ENCODE results near the gene ADAD2. TPM values are rescaled to one million over a fixed set of nuclear protein-coding genes. Genes with fewer than 3 reads are reported as not detected.
"Not testable (repeated sequence)": the region's sequence is repeated elsewhere in the genome, so short reads cannot be mapped to it uniquely, and the experiment has no call there.

The ADAD2 gene
- polyA plus RNA-seq, 2 donors: 3.6 to 11.5 TPM

- no peak overlapping the region for H3K27ac ChIP-seq (ENCODE audit: low read depth in 2 of 2, low read length in 1 of 2)
- 70 to 74% methylated on average over 34 of the region's 34 CpGs for WGBS, 2 donors
- H3K9me3 ChIP-seq (ENCODE audit: control insufficient read depth in 2 of 2, insufficient read depth in 1 of 2, low read depth in 1 of 2, low read length in 1 of 2): peaks cover 0 to 2% of the 10 kb centered on the region in 2 donors
- H3K36me3 ChIP-seq (ENCODE audit: control insufficient read depth in 2 of 2, insufficient read depth in 2 of 2, low read length in 1 of 2): peaks cover 0 to 14% of the 10 kb centered on the region in 2 donors
- no peaks in the 10 kb centered on the region for H3K27me3 ChIP-seq (ENCODE audit: control insufficient read depth in 1 of 2, insufficient read depth in 2 of 2, low read length in 2 of 2)
- peaks cover 7 to 32% of the 10 kb centered on the region in 2 donors for H3K4me1 ChIP-seq (ENCODE audit: control insufficient read depth in 2 of 2, insufficient read depth in 2 of 2, low read length in 1 of 2)
- no peak overlapping the region for H3K4me3 ChIP-seq (ENCODE audit: low read depth in 1 of 2, low read length in 2 of 2)
Observed at GRCh38 chr16:84194470-84195200, 3.7 kb downstream of the ADAD2 start.

- Histone ChIP-seq H3K27ac (ENCODE audit: low read depth in 2 of 2, low read length in 1 of 2) (peak overlapping the region in 1 of 2 donors; percentile 92), H3K4me3 (ENCODE audit: low read depth in 1 of 2, low read length in 2 of 2) (peak overlapping the region; percentile 44 to 60), H3K27me3 (ENCODE audit: control insufficient read depth in 1 of 2, insufficient read depth in 2 of 2, low read length in 2 of 2) (no peaks in the 10 kb centered on the region), H3K4me1 (ENCODE audit: control insufficient read depth in 2 of 2, insufficient read depth in 2 of 2, low read length in 1 of 2) (peaks cover 7 to 36% of the 10 kb centered on the region in 2 donors), H3K9me3 (ENCODE audit: control insufficient read depth in 2 of 2, insufficient read depth in 1 of 2, low read depth in 1 of 2, low read length in 1 of 2) (peaks cover 0 to 2% of the 10 kb centered on the region in 2 donors), H3K36me3 (ENCODE audit: control insufficient read depth in 2 of 2, insufficient read depth in 2 of 2, low read length in 1 of 2) (peaks cover 0 to 14% of the 10 kb centered on the region in 2 donors)
- WGBS, 2 donors: 64 to 69% methylated on average over 37 to 38 of the region's 38 CpGs
Observed at GRCh38 chr16:84195201-84196093, 4.5 kb downstream of the ADAD2 start.

GRCh38 chr16:84196101-84196500 lies 5.1 kb downstream of the ADAD2 start:
- H3K27me3 ChIP-seq (ENCODE audit: control insufficient read depth in 1 of 2, insufficient read depth in 2 of 2, low read length in 2 of 2): no peaks in the 10 kb centered on the region
- 53 to 54% methylated on average over 16 of the region's 16 CpGs for WGBS, 2 donors
- peak overlapping the region; percentile 44 to 60 for H3K4me3 ChIP-seq (ENCODE audit: low read depth in 1 of 2, low read length in 2 of 2)
- H3K9me3 ChIP-seq (ENCODE audit: control insufficient read depth in 2 of 2, insufficient read depth in 1 of 2, low read depth in 1 of 2, low read length in 1 of 2): no peaks in the 10 kb centered on the region
- peaks cover 0 to 10% of the 10 kb centered on the region in 2 donors for H3K36me3 ChIP-seq (ENCODE audit: control insufficient read depth in 2 of 2, insufficient read depth in 2 of 2, low read length in 1 of 2)
- H3K27ac ChIP-seq (ENCODE audit: low read depth in 2 of 2, low read length in 1 of 2): peak overlapping the region; percentile 92 to 96
- H3K4me1 ChIP-seq (ENCODE audit: control insufficient read depth in 2 of 2, insufficient read depth in 2 of 2, low read length in 1 of 2): peaks cover 7 to 36% of the 10 kb centered on the region in 2 donors

- no peaks in the 10 kb centered on the region for H3K27me3 ChIP-seq (ENCODE audit: control insufficient read depth in 1 of 2, insufficient read depth in 2 of 2, low read length in 2 of 2)
- H3K4me3 ChIP-seq (ENCODE audit: low read depth in 1 of 2, low read length in 2 of 2): peak overlapping the region; percentile 44 to 60
- WGBS, 2 donors: 38 to 53% methylated on average over 16 of the region's 16 CpGs
- peaks cover 7 to 36% of the 10 kb centered on the region in 2 donors for H3K4me1 ChIP-seq (ENCODE audit: control insufficient read depth in 2 of 2, insufficient read depth in 2 of 2, low read length in 1 of 2)
- no peaks in the 10 kb centered on the region for H3K9me3 ChIP-seq (ENCODE audit: control insufficient read depth in 2 of 2, insufficient read depth in 1 of 2, low read depth in 1 of 2, low read length in 1 of 2)
- H3K27ac ChIP-seq (ENCODE audit: low read depth in 2 of 2, low read length in 1 of 2): peak overlapping the region; percentile 92 to 96
- H3K36me3 ChIP-seq (ENCODE audit: control insufficient read depth in 2 of 2, insufficient read depth in 2 of 2, low read length in 1 of 2): peaks cover 0 to 10% of the 10 kb centered on the region in 2 donors
Observed at GRCh38 chr16:84196727-84197394, 5.9 kb downstream of the ADAD2 start.

GRCh38 chr16:84197466-84198128 lies 6.6 kb downstream of the ADAD2 start:
- no peaks in the 10 kb centered on the region for H3K9me3 ChIP-seq (ENCODE audit: control insufficient read depth in 2 of 2, insufficient read depth in 1 of 2, low read depth in 1 of 2, low read length in 1 of 2)
- H3K4me3 ChIP-seq (ENCODE audit: low read depth in 1 of 2, low read length in 2 of 2): no peak overlapping the region
- 83 to 84% methylated on average over 14 of the region's 14 CpGs for WGBS, 2 donors
- peaks cover 7 to 36% of the 10 kb centered on the region in 2 donors for H3K4me1 ChIP-seq (ENCODE audit: control insufficient read depth in 2 of 2, insufficient read depth in 2 of 2, low read length in 1 of 2)
- no peaks in the 10 kb centered on the region for H3K27me3 ChIP-seq (ENCODE audit: control insufficient read depth in 1 of 2, insufficient read depth in 2 of 2, low read length in 2 of 2)
- peak overlapping the region; percentile 92 to 96 for H3K27ac ChIP-seq (ENCODE audit: low read depth in 2 of 2, low read length in 1 of 2)
- peaks cover 0 to 10% of the 10 kb centered on the region in 2 donors for H3K36me3 ChIP-seq (ENCODE audit: control insufficient read depth in 2 of 2, insufficient read depth in 2 of 2, low read length in 1 of 2)

- no peak overlapping the region for H3K4me3 ChIP-seq (ENCODE audit: low read depth in 1 of 2, low read length in 2 of 2)
- 33 to 63% methylated on average over 10 of the region's 10 CpGs for WGBS, 2 donors
- peaks cover 7 to 36% of the 10 kb centered on the region in 2 donors for H3K4me1 ChIP-seq (ENCODE audit: control insufficient read depth in 2 of 2, insufficient read depth in 2 of 2, low read length in 1 of 2)
- no peaks in the 10 kb centered on the region for H3K9me3 ChIP-seq (ENCODE audit: control insufficient read depth in 2 of 2, insufficient read depth in 1 of 2, low read depth in 1 of 2, low read length in 1 of 2)
- no peaks in the 10 kb centered on the region for H3K27me3 ChIP-seq (ENCODE audit: control insufficient read depth in 1 of 2, insufficient read depth in 2 of 2, low read length in 2 of 2)
- peaks cover 0 to 10% of the 10 kb centered on the region in 2 donors for H3K36me3 ChIP-seq (ENCODE audit: control insufficient read depth in 2 of 2, insufficient read depth in 2 of 2, low read length in 1 of 2)
- H3K27ac ChIP-seq (ENCODE audit: low read depth in 2 of 2, low read length in 1 of 2): peak overlapping the region; percentile 83 to 92
Observed at GRCh38 chr16:84198401-84198800, 7.4 kb downstream of the ADAD2 start.

- WGBS, 2 donors: 47 to 59% methylated on average over 13 of the region's 13 CpGs
- Histone ChIP-seq H3K27me3 (ENCODE audit: control insufficient read depth in 1 of 2, insufficient read depth in 2 of 2, low read length in 2 of 2) (no peaks in the 10 kb centered on the region), H3K27ac (ENCODE audit: low read depth in 2 of 2, low read length in 1 of 2) (peak overlapping the region; percentile 83 to 92), H3K4me3 (ENCODE audit: low read depth in 1 of 2, low read length in 2 of 2) (no peak overlapping the region), H3K36me3 (ENCODE audit: control insufficient read depth in 2 of 2, insufficient read depth in 2 of 2, low read length in 1 of 2) (peaks cover 0 to 8% of the 10 kb centered on the region in 2 donors), H3K4me1 (ENCODE audit: control insufficient read depth in 2 of 2, insufficient read depth in 2 of 2, low read length in 1 of 2) (peaks cover 7 to 36% of the 10 kb centered on the region in 2 donors), H3K9me3 (ENCODE audit: control insufficient read depth in 2 of 2, insufficient read depth in 1 of 2, low read depth in 1 of 2, low read length in 1 of 2) (no peaks in the 10 kb centered on the region)
Observed at GRCh38 chr16:84199097-84199496, 8.1 kb downstream of the ADAD2 start.

- WGBS, 2 donors: 56 to 64% methylated on average over 10 of the region's 10 CpGs
Observed at GRCh38 chr16:84199861-84200260, 8.9 kb downstream of the ADAD2 start.

GRCh38 chr16:84204551-84204950 lies 13.6 kb downstream of the ADAD2 start:
- H3K36me3 ChIP-seq (ENCODE audit: control insufficient read depth in 2 of 2, insufficient read depth in 2 of 2, low read length in 1 of 2); H3K9me3 ChIP-seq (ENCODE audit: control insufficient read depth in 2 of 2, insufficient read depth in 1 of 2, low read depth in 1 of 2, low read length in 1 of 2); H3K4me3 ChIP-seq (ENCODE audit: low read depth in 1 of 2, low read length in 2 of 2); H3K4me1 ChIP-seq (ENCODE audit: control insufficient read depth in 2 of 2, insufficient read depth in 2 of 2, low read length in 1 of 2); H3K27ac ChIP-seq (ENCODE audit: low read depth in 2 of 2, low read length in 1 of 2); H3K27me3 ChIP-seq (ENCODE audit: control insufficient read depth in 1 of 2, insufficient read depth in 2 of 2, low read length in 2 of 2): not testable (repeated sequence)
- 94 to 96% methylated on average over 26 of the region's 26 CpGs for WGBS, 2 donors

More at GRCh38 chr16:84199861-84200260, 8.9 kb downstream of the ADAD2 start:
- Histone ChIP-seq H3K4me1 (ENCODE audit: control insufficient read depth in 2 of 2, insufficient read depth in 2 of 2, low read length in 1 of 2) (peaks cover 7 to 36% of the 10 kb centered on the region in 2 donors), H3K4me3 (ENCODE audit: low read depth in 1 of 2, low read length in 2 of 2) (no peak overlapping the region), H3K9me3 (ENCODE audit: control insufficient read depth in 2 of 2, insufficient read depth in 1 of 2, low read depth in 1 of 2, low read length in 1 of 2) (no peaks in the 10 kb centered on the region), H3K27ac (ENCODE audit: low read depth in 2 of 2, low read length in 1 of 2) (peak overlapping the region; percentile 63 to 90), H3K27me3 (ENCODE audit: control insufficient read depth in 1 of 2, insufficient read depth in 2 of 2, low read length in 2 of 2) (no peaks in the 10 kb centered on the region), H3K36me3 (ENCODE audit: control insufficient read depth in 2 of 2, insufficient read depth in 2 of 2, low read length in 1 of 2) (peaks cover 0 to under 1% of the 10 kb centered on the region in 2 donors)

Data from esophagus (tissue), 2 donors.